ENCODE results near the gene OXT. TPM values are rescaled to one million over a fixed set of nuclear protein-coding genes. Genes with fewer than 3 reads are reported as not detected.

Gene OXT
- total RNA-seq, 1 donor = not detected

- H3K9me3 ChIP-seq (ENCODE audit: low read depth, low read length) = no peaks in the 10 kb centered on the region
- peak; percentile 73 for DNase-seq (ENCODE audit: insufficient read length, low spot score, missing footprints)
- no peak within 1 kb of the TSS for H3K27ac ChIP-seq (ENCODE audit: low read depth, low read length)
- no peaks in the 10 kb centered on the region for H3K36me3 ChIP-seq (ENCODE audit: insufficient read depth, low read length)
- no peak within 1 kb of the TSS for H3K4me2 ChIP-seq (ENCODE audit: insufficient read depth, low read length)
- H3K4me1 ChIP-seq (ENCODE audit: insufficient read depth, low read length) = peaks cover 10% of the 10 kb centered on the region
- no peaks in the 10 kb centered on the region for H3K79me2 ChIP-seq (ENCODE audit: insufficient read depth, low read length)
- TF ChIP-seq CTCF (IDR thresholded peaks at IDR 0.05; ENCODE audit: extremely low read depth, low read depth, low read length) = no peak
- no peak within 1 kb of the TSS for H3K4me3 ChIP-seq (ENCODE audit: insufficient read depth, low read length)
- H2AFZ ChIP-seq (ENCODE audit: low read length) = no peak within 1 kb of the TSS
- H3K27me3 ChIP-seq (ENCODE audit: insufficient read depth, low read length) = peaks cover 30% of the 10 kb centered on the region
- no peaks in the 10 kb centered on the region for H4K20me1 ChIP-seq (ENCODE audit: insufficient read depth, low read length)
Measured at GRCh38 chr20:3084283-3084985, 13.0 kb downstream of the OXT start, which contains the start of gene AVP. Gene AVP (minus strand): TSS chr20:3084724. CDS start chr20:3084674, 50 bp downstream.

GRCh38 chr20:3084986-3085360 is 13.6 kb downstream of the OXT start:
- Histone ChIP-seq H3K4me3 (ENCODE audit: insufficient read depth, low read length) (no peak overlapping the region), H3K79me2 (ENCODE audit: insufficient read depth, low read length) (no peaks in the 10 kb centered on the region), H3K27me3 (ENCODE audit: insufficient read depth, low read length) (peaks cover 34% of the 10 kb centered on the region), H4K20me1 (ENCODE audit: insufficient read depth, low read length) (no peaks in the 10 kb centered on the region), H2AFZ (ENCODE audit: low read length) (no peak overlapping the region), H3K27ac (ENCODE audit: low read depth, low read length) (no peak overlapping the region), H3K4me1 (ENCODE audit: insufficient read depth, low read length) (peaks cover 10% of the 10 kb centered on the region), H3K9me3 (ENCODE audit: low read depth, low read length) (no peaks in the 10 kb centered on the region), H3K36me3 (ENCODE audit: insufficient read depth, low read length) (no peaks in the 10 kb centered on the region), H3K4me2 (ENCODE audit: insufficient read depth, low read length) (no peak overlapping the region)
- TF ChIP-seq CTCF (IDR thresholded peaks at IDR 0.05; ENCODE audit: extremely low read depth, low read depth, low read length) = no peak
- peak; percentile 90 for DNase-seq (ENCODE audit: insufficient read length, low spot score, missing footprints)

GRCh38 chr20:3085571-3086072 is 14.2 kb downstream of the OXT start:
- Histone ChIP-seq H3K9me3 (ENCODE audit: low read depth, low read length) (no peaks in the 10 kb centered on the region), H3K79me2 (ENCODE audit: insufficient read depth, low read length) (no peaks in the 10 kb centered on the region), H3K4me3 (ENCODE audit: insufficient read depth, low read length) (no peak overlapping the region), H3K4me2 (ENCODE audit: insufficient read depth, low read length) (no peak overlapping the region), H4K20me1 (ENCODE audit: insufficient read depth, low read length) (no peaks in the 10 kb centered on the region), H2AFZ (ENCODE audit: low read length) (no peak overlapping the region), H3K4me1 (ENCODE audit: insufficient read depth, low read length) (peaks cover 9% of the 10 kb centered on the region), H3K27ac (ENCODE audit: low read depth, low read length) (no peak overlapping the region), H3K27me3 (ENCODE audit: insufficient read depth, low read length) (peaks cover 38% of the 10 kb centered on the region), H3K36me3 (ENCODE audit: insufficient read depth, low read length) (no peaks in the 10 kb centered on the region)
- TF ChIP-seq CTCF (IDR thresholded peaks at IDR 0.05; ENCODE audit: extremely low read depth, low read depth, low read length) = no peak
- DNase-seq (ENCODE audit: insufficient read length, low spot score, missing footprints) = peak; percentile 91

DNA sequence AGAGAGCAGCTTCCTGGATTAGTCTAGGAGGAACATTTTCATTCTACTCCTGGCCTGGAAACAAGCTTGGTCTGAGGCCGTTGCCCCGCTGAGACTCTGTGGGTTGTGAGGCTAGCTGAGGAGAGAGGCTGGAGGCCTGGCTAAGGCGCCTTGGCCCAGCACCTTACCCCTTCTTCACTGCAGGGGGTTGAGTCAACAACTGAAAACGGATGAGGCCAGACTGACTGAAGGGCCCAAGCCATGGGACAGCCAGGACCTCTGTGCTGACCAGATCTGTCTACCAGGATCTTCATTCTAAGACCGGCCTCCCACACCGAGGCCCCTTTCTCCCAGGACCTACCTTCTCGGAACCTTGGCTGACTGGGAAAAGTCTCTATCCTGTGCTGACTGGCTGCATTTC is 16.6 kb downstream of the OXT start:
- Histone ChIP-seq H3K36me3 (ENCODE audit: insufficient read depth, low read length) (no peaks in the 10 kb centered on the region), H3K79me2 (ENCODE audit: insufficient read depth, low read length) (no peaks in the 10 kb centered on the region), H3K27ac (ENCODE audit: low read depth, low read length) (no peak overlapping the region), H3K4me3 (ENCODE audit: insufficient read depth, low read length) (no peak overlapping the region), H2AFZ (ENCODE audit: low read length) (no peak overlapping the region), H4K20me1 (ENCODE audit: insufficient read depth, low read length) (no peaks in the 10 kb centered on the region), H3K4me1 (ENCODE audit: insufficient read depth, low read length) (no peaks in the 10 kb centered on the region), H3K9me3 (ENCODE audit: low read depth, low read length) (no peaks in the 10 kb centered on the region), H3K27me3 (ENCODE audit: insufficient read depth, low read length) (peaks cover 40% of the 10 kb centered on the region), H3K4me2 (ENCODE audit: insufficient read depth, low read length) (no peak overlapping the region)
- DNase-seq (ENCODE audit: insufficient read length, low spot score, missing footprints) = peak; percentile 80
- no peak for TF ChIP-seq CTCF (IDR thresholded peaks at IDR 0.05; ENCODE audit: extremely low read depth, low read depth, low read length)

Measured in osteoblast (primary cell).